MCF 10A (cell line): ENCODE measurements around the gene HES4. TPM values are rescaled to one million over a fixed set of nuclear protein-coding genes. Genes with fewer than 3 reads are reported as not detected.
A peak's percentile ranks its signal among the peaks of the same experiment; 100 is the strongest.

Source experiments
- BruUV-seq: library from RNA; stranded (reverse); fragments of 400-500 nt; replicated peaks from 2 replicates; lab custom pipeline; 2021; lab: Mats Ljungman, UMichigan
- CTCF ChIA-PET: fragments of 300-600 bp; sonication (Branson Sonifier 250); formaldehyde crosslinking; extraction: SDS; loops from one replicate; lab custom pipeline; 2021; ENCODE audit warnings: antibody characterized with exemption, inconsistent platforms; lab: Yijun Ruan, JAX
- POLR2A ChIA-PET: fragments of 300-600, 350-650 bp; sonication (Branson Sonifier 250); formaldehyde crosslinking; extraction: SDS; loops from one replicate; lab custom pipeline; 2020; ENCODE audit warnings: antibody characterized with exemption, inconsistent platforms; lab: Yijun Ruan, JAX
- DNase-seq: peaks from one replicate; pipeline ENCODE4 v3.0.0-alpha.2; 2018; ENCODE audit not compliant: unreplicated experiment
- H3K27ac Mint-ChIP-seq: one replicate; pipeline ENCODE4 v1.8.0; 2022; ENCODE audit warnings: mild to moderate bottlenecking, low read depth, mixed read lengths; ENCODE audit not compliant: unreplicated experiment
- H3K27me3 Mint-ChIP-seq: one replicate; pipeline ENCODE4 v1.8.0; 2022; ENCODE audit warnings: mixed read lengths; ENCODE audit not compliant: insufficient read depth, unreplicated experiment
- H3K36me3 Mint-ChIP-seq: one replicate; pipeline ENCODE4 v1.8.0; 2022; ENCODE audit warnings: mild to moderate bottlenecking, moderate library complexity, mixed read lengths; ENCODE audit not compliant: insufficient read depth, unreplicated experiment
- H3K4me1 Mint-ChIP-seq: one replicate; pipeline ENCODE4 v1.8.0; 2022; ENCODE audit warnings: mixed read lengths; ENCODE audit not compliant: insufficient read depth, unreplicated experiment
- H3K4me3 Mint-ChIP-seq: one replicate; pipeline ENCODE4 v1.8.0; 2022; ENCODE audit warnings: mild to moderate bottlenecking, moderate library complexity, mixed read lengths; ENCODE audit not compliant: unreplicated experiment
- H3K9me3 Mint-ChIP-seq: one replicate; pipeline ENCODE4 v1.8.0; 2022; ENCODE audit warnings: mixed read lengths; ENCODE audit not compliant: unreplicated experiment
- CTCF ChIP-seq: fragments of 200-600 bp; IDR thresholded peaks from one replicate; pipeline ENCODE4 v1.8.0; 2022; ENCODE audit warnings: antibody characterized with exemption, mild to moderate bottlenecking; ENCODE audit not compliant: unreplicated experiment
- intact Hi-C: fragments of 100-400 bp; cut with micrococcal nuclease; formaldehyde crosslinking; loops from 2 replicates; pipeline ENCODE4 v1.14.1; 2022
- total RNA-seq: library from RNA; stranded (reverse); gene quantifications from 2 replicates; pipeline ENCODE4 v1.2.3, GENCODE V29; 2022

The HES4 gene
- total RNA-seq, 1 experiment from 2014 or later: 42.1 TPM

DNA sequence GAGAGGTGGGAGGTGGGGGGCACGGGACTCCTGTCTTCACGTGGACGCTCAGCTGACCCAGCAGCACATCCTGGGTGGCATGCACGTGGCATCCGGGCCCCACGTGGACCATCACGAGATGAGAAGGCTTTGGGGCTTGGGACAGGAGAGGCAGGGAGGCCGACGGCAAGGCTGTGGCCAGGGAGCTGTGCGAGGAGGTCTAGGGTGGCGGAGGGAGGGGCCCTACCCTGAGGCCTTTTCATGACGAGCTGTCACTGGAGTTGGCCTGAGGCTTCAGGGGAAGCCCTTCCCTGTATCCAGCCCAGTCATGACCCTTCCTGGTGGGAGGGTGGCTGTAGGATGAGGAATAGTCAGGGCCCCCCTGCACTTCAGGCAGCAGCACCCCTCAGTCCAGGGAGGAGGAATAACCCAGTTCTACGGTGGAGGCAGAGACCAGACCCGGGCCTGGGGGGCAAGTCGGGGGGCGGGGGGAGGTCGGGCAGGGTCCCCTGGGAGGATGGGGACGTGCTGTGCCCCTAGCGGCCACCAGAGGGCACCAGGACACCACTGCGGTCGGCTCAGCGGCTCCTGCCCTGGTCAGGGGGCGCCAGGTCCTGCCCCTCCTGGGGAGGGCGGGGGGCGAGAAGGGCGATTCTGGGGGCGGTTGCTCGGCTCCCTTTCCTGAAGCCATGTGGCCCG, 16.0 kb downstream of the HES4 start:
- Mint-ChIP-seq H3K27ac (no peak overlapping the region), H3K9me3 (no peaks in the 10 kb centered on the region), H3K36me3 (peaks cover 6% of the 10 kb centered on the region), H3K27me3 (peaks cover 28% of the 10 kb centered on the region), H3K4me1 (no peaks in the 10 kb centered on the region), H3K4me3 (no peak overlapping the region)
- intact Hi-C loops: loop anchor here (1.0 to 10.0 kb wide), 3 partner anchors 80 to 311 kb away; partner anchors contain the start of gene C1orf159
- CTCF ChIA-PET: interaction anchor here (0.6 to 6.6 kb wide), 30 partner anchors 8 to 363 kb away, joined by 3 to 117 read pairs (median 5); no protein-coding TSS in a partner anchor
- no TSS peak for BruUV-seq
- peak; percentile 98 for TF ChIP-seq CTCF
- no peak for DNase-seq
- POLR2A ChIA-PET: interaction anchor here (0.6 to 1.6 kb wide), 6 partner anchors 17 to 79 kb away, joined by 3 to 5 read pairs (median 3); partner anchors contain the start of gene PLEKHN1

DNA sequence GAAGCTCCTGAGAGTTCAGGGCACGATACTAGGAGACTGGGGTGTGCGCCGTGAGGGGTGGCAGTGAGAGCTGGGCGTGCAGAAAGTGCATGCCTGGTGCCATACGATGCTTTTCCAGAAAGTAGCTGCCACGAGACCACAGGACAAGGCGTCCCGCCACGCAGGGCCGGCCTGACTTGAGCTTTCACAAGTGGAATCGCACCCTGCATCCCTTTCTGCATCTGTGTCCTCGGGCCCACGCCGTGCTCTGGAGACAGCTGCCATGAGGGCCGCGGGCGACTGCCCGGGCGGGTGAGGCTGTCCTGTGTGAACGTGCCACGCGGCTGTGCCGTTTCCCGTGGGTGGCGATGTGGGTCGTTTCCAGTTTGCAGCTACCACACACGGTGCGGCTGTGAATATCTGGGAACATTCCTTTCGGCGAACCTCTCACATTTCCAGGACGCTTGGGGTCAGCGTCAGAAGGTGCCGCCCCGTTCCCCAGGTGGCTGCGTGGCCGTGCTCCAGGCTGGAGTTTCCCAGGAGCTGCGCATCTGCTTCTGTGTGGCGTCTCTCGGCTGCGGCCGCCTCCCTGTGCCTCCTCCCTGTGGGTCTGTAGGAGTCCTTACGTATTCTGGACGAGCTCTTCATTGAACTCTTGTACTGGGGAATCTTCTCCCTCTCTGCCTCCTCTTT, 17.0 kb downstream of the HES4 start:
- peaks cover 18% of the 10 kb centered on the region for H3K27me3 Mint-ChIP-seq
- H3K36me3 Mint-ChIP-seq: peaks cover 6% of the 10 kb centered on the region
- DNase-seq: no peak
- no peak overlapping the region for H3K4me3 Mint-ChIP-seq
- no TSS peak for BruUV-seq
- no peaks in the 10 kb centered on the region for H3K9me3 Mint-ChIP-seq
- intact Hi-C loops: loop anchor here (10.0 kb wide), 1 partner anchor 312 kb away; no protein-coding TSS in a partner anchor
- no peak for TF ChIP-seq CTCF
- no peak overlapping the region for H3K27ac Mint-ChIP-seq
- POLR2A ChIA-PET: interaction anchor here (0.6 to 1.6 kb wide), 3 partner anchors 16 to 78 kb away, joined by 3 to 5 read pairs (median 3); partner anchors contain the start of gene PLEKHN1
- no peaks in the 10 kb centered on the region for H3K4me1 Mint-ChIP-seq
- CTCF ChIA-PET: interaction anchor here (0.7 to 6.6 kb wide), 14 partner anchors 11 to 364 kb away, joined by 3 to 117 read pairs (median 4); no protein-coding TSS in a partner anchor

DNA sequence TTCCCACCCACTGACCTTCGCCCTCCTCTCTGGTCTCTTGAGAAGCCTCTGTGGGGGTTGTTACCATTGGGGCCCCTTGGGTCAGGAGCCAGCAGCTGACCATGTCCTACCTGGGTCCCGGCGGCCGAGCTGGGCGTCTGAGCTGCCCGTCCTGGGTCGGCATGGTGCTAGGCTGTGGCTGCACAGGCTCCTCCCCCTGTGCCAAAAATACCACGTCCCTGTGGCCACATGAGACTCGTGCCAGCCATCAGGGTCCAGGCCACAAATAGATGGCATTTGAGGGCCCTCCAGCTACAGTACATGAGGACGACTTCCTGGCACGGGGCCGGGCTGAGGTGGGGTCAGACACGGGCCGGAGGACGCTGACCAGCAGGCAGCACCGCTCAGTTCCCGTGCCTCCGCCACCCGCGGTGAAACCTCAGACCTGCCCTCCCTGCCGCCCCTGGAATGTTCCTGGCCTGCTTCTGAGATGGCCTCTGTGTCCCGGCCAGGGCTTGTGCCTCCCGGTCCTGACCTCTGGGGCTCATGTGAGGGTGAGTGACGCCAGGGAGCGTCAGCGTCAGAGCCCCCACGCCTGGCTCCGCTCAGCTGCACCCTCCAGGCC, 17.8 kb downstream of the HES4 start, which contains the start of gene PERM1:
TSS of gene PERM1 (minus strand) at position 139 of the 604 bp plus-strand sequence. CDS start 1,064 bp downstream, outside the sequence.
- CTCF ChIA-PET: interaction anchor here (0.9 to 6.6 kb wide), 7 partner anchors 10 to 87 kb away, joined by 3 to 117 read pairs (median 5); no protein-coding TSS in a partner anchor
- no peaks in the 10 kb centered on the region for H3K9me3 Mint-ChIP-seq
- no peak within 1 kb of the TSS for H3K4me3 Mint-ChIP-seq
- POLR2A ChIA-PET: interaction anchor here (1.6 kb wide), 1 partner anchor 15 kb away, joined by 5 read pairs; the partner anchor contains the start of gene PLEKHN1
- H3K36me3 Mint-ChIP-seq: peaks cover 6% of the 10 kb centered on the region
- H3K27ac Mint-ChIP-seq: no peak within 1 kb of the TSS
- TF ChIP-seq CTCF: no peak
- no peaks in the 10 kb centered on the region for H3K4me1 Mint-ChIP-seq
- DNase-seq: no peak
- no TSS peak for BruUV-seq
- intact Hi-C loops: loop anchor here (10.0 kb wide), 1 partner anchor 313 kb away; no protein-coding TSS in a partner anchor
- H3K27me3 Mint-ChIP-seq: peaks cover 18% of the 10 kb centered on the region
